NCI-H510A treated with DMSO at 0.1 percent for 48 hours (cell line): ENCODE data around the gene AIP.
"Not testable (repeated sequence)": the region's sequence is repeated elsewhere in the genome, so short reads cannot be mapped to it uniquely, and the experiment has no call there.

Experiments
- DNase-seq: peaks from one replicate; lab custom pipeline; 2025; lab: John Stamatoyannopoulos, UW

AIP gene

GRCh38 chr11:67507242-67507863 is 24.5 kb downstream of the AIP start:
- DNase-seq, result no peak

- peak; percentile 98 for DNase-seq
Measured at GRCh38 chr11:67507864-67508485, 25.1 kb downstream of the AIP start, which contains the start of gene CDK2AP2. TSS of gene CDK2AP2 (minus strand) at chr11:67508162. CDS start at chr11:67508082, 80 bp downstream.

GRCh38 chr11:67508486-67509121 is 25.8 kb downstream of the AIP start:
- peak; percentile 97 for DNase-seq

GRCh38 chr11:67510023-67510345 is 27.2 kb downstream of the AIP start:
- no peak for DNase-seq

GRCh38 chr11:67511558-67511957 is 28.7 kb downstream of the AIP start:
- not testable (repeated sequence) for DNase-seq

GRCh38 chr11:67514116-67514515 is 31.3 kb downstream of the AIP start:
- DNase-seq, result no peak

- DNase-seq, result no peak
Measured at GRCh38 chr11:67516806-67517205, 34.0 kb downstream of the AIP start.

GRCh38 chr11:67517784-67518552 is 35.1 kb downstream of the AIP start:
- no peak for DNase-seq

GRCh38 chr11:67519726-67520125 is 36.9 kb downstream of the AIP start:
- DNase-seq, result no peak

GRCh38 chr11:67520856-67521824 is 38.3 kb downstream of the AIP start:
- no peak for DNase-seq

GRCh38 chr11:67521924-67522323 is 39.1 kb downstream of the AIP start:
- no peak for DNase-seq

- DNase-seq, result no peak
Measured at GRCh38 chr11:67522338-67522737, 39.5 kb downstream of the AIP start.

- DNase-seq, result no peak
Measured at GRCh38 chr11:67522844-67523555, 40.2 kb downstream of the AIP start, which contains the start of gene CABP2. TSS of gene CABP2 (minus strand) at chr11:67523446. CDS start at chr11:67523326, 120 bp downstream.

- DNase-seq, result no peak
Measured at GRCh38 chr11:67523556-67524479, 41.0 kb downstream of the AIP start.

GRCh38 chr11:67524480-67524808 is 41.6 kb downstream of the AIP start:
- no peak for DNase-seq

- DNase-seq, result no peak
Measured at GRCh38 chr11:67525275-67525976, 42.6 kb downstream of the AIP start.

- DNase-seq, result no peak
Measured at GRCh38 chr11:67528376-67528775, 45.5 kb downstream of the AIP start.

GRCh38 chr11:67530282-67530592 is 47.4 kb downstream of the AIP start:
- no peak for DNase-seq

GRCh38 chr11:67532889-67533288 is 50.1 kb downstream of the AIP start:
- no peak for DNase-seq
